Gastroesophageal sphincter (tissue), 3 donors: ENCODE results near the gene DLL1.

Experiments used
- CTCF ChIP-seq, 4 experiments: fragments of 200-600 bp in 2 of 4; fragments of 450-650 bp in 2 of 4; sonication (generic) in 1 of 4; IDR thresholded peaks; one replicate each; pipeline ENCODE4 v1.5.1; 2017 to 2019; ENCODE audit warnings: antibody characterized with exemption in 4 of 4, mild to moderate bottlenecking in 2 of 4, moderate library complexity in 2 of 4
- POLR2A ChIP-seq, 2 donors: fragments of 450-650 bp; IDR thresholded peaks; one replicate each; pipeline ENCODE4 v1.6.1; 2017; ENCODE audit warnings: antibody characterized with exemption in 2 of 2, mild to moderate bottlenecking in 2 of 2, moderate library complexity in 1 of 2

GRCh38 chr6:170249817-170250216 is 41.1 kb downstream of the DLL1 start:
- no peak for TF ChIP-seq CTCF (IDR thresholded peaks at IDR 0.05)
- TF ChIP-seq POLR2A (IDR thresholded peaks at IDR 0.05): no peak
